Measurements from ENCODE around the gene KIF26B. TPM values are rescaled to one million over a fixed set of nuclear protein-coding genes. Genes with fewer than 3 reads are reported as not detected.

Gene KIF26B
- total RNA-seq, 4 donors from 2014 or later: 0.20 to 0.79 (median 0.41) TPM; not detected in 1

DNA sequence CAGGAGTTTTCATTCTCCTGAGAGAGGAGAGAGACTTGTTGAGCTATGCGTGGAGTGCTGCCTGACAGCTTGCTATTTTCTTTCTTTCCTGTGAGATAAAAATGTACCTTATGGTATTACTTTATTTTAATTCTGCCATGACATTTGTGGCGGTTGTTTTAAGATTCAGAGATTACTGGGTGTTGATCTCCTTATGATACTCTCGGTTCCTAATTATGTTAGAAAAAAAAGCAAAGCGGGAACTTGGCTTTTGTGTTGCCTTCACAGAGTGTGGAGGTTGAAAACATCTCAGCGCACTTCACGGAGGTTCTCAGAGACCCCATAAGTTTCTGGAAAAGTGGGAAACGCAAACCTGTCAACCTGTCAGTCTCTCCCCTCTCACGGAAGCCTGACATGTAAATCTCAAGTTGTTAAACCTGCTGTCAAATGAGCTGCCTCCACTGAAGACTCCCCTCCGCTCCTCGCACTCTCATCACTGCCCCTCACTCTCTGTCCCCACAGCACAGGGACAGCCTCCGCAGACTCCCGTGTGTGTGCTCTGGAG is 405.6 kb downstream of the KIF26B start:
- Histone ChIP-seq H3K36me3 (no peaks in the 10 kb centered on the region), H3K27me3 (no peaks in the 10 kb centered on the region), H3K4me1 (no peaks in the 10 kb centered on the region), H3K9me3 (no peaks in the 10 kb centered on the region), H3K4me3 (no peak overlapping the region), H3K27ac (no peak overlapping the region)
- in situ Hi-C loops (cut with MboI; ENCODE audit: low pct_ligation_motif_present in 1 of 4, low pct_unique_long_range_greater_than_20kb in 1 of 4, low sequenced_read_pairs in 3 of 4) (no loop called here), intact Hi-C loops (cut with DNase I; ENCODE audit: low total_unique reads) (no loop called here)
- TF ChIP-seq, protein P1, sequence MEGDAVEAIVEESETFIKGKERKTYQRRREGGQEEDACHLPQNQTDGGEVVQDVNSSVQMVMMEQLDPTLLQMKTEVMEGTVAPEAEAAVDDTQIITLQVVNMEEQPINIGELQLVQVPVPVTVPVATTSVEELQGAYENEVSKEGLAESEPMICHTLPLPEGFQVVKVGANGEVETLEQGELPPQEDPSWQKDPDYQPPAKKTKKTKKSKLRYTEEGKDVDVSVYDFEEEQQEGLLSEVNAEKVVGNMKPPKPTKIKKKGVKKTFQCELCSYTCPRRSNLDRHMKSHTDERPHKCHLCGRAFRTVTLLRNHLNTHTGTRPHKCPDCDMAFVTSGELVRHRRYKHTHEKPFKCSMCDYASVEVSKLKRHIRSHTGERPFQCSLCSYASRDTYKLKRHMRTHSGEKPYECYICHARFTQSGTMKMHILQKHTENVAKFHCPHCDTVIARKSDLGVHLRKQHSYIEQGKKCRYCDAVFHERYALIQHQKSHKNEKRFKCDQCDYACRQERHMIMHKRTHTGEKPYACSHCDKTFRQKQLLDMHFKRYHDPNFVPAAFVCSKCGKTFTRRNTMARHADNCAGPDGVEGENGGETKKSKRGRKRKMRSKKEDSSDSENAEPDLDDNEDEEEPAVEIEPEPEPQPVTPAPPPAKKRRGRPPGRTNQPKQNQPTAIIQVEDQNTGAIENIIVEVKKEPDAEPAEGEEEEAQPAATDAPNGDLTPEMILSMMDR (IDR thresholded peaks at IDR 0.05): no peak
- WGBS, 2 donors (ENCODE audit: low coverage in 1 of 2): 84% methylated on average over 7 to 12 of the region's 12 CpGs
- DNase-seq: no peak

- H3K36me3 ChIP-seq: no peaks in the 10 kb centered on the region
- in situ Hi-C loops (cut with MboI; ENCODE audit: low pct_ligation_motif_present in 1 of 4, low pct_unique_long_range_greater_than_20kb in 1 of 4, low sequenced_read_pairs in 3 of 4): no loop called here
- TF ChIP-seq, protein P1 (IDR thresholded peaks at IDR 0.05): no peak
- TF ChIP-seq POLR2AphosphoS5 (IDR thresholded peaks at IDR 0.05) (no peak), EP300 (IDR thresholded peaks at IDR 0.05; ENCODE audit: low read depth) (no peak), POLR2A (IDR thresholded peaks at IDR 0.05) (no peak)
- no peak overlapping the region for H3K27ac ChIP-seq
- intact Hi-C loops (cut with DNase I; ENCODE audit: low total_unique reads): no loop called here
- no peaks in the 10 kb centered on the region for H3K27me3 ChIP-seq
- peaks cover 0 to 2% (median 0%) of the 10 kb centered on the region in 4 donors for H3K4me1 ChIP-seq
- no peaks in the 10 kb centered on the region for H3K9me3 ChIP-seq
- DNase-seq: no peak
- H3K4me3 ChIP-seq: no peak overlapping the region
- WGBS, 2 donors (ENCODE audit: low coverage in 1 of 2): 80 to 82% methylated on average over 6 to 10 of the region's 10 CpGs
Measured at GRCh38 chr1:245561665-245562234, 407.0 kb downstream of the KIF26B start.

DNA sequence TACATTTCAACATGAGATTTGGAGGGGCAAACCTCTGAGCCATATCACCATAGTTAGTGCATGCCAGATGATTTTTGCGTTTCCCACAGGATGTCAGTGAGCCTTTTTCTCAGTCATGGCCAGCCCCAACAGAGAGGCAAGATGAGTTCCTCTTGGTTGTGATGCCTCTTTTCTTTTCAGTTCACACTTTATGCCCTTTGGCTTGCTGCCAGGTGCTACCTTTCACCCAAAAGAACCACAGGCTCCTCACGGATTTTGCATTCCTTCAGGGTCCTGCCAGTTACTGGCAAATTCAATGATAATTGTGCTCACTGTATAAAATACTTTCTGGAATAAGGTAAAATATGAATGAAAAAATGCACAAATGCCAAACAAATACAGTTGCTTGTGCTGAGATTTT is 411.3 kb downstream of the KIF26B start:
- H3K9me3 ChIP-seq: no peaks in the 10 kb centered on the region
- no peaks in the 10 kb centered on the region for H3K36me3 ChIP-seq
- in situ Hi-C loops (cut with MboI; ENCODE audit: low pct_ligation_motif_present in 1 of 4, low pct_unique_long_range_greater_than_20kb in 1 of 4, low sequenced_read_pairs in 3 of 4) (no loop called here), intact Hi-C loops (cut with DNase I; ENCODE audit: low total_unique reads) (no loop called here)
- H3K27me3 ChIP-seq: no peaks in the 10 kb centered on the region
- no peak overlapping the region for H3K27ac ChIP-seq
- 64 to 71% methylated on average over 1 to 2 of the region's 2 CpGs for WGBS, 2 donors (ENCODE audit: low coverage in 1 of 2)
- no peak for DNase-seq
- H3K4me1 ChIP-seq: peaks cover 0 to 6% (median 0%) of the 10 kb centered on the region in 4 donors
- no peak for TF ChIP-seq POLR2AphosphoS5 (IDR thresholded peaks at IDR 0.05)
- TF ChIP-seq, protein P1 (IDR thresholded peaks at IDR 0.05): no peak
- TF ChIP-seq EP300 (IDR thresholded peaks at IDR 0.05; ENCODE audit: low read depth): no peak
- TF ChIP-seq POLR2A (IDR thresholded peaks at IDR 0.05): no peak
- no peak overlapping the region for H3K4me3 ChIP-seq

DNA sequence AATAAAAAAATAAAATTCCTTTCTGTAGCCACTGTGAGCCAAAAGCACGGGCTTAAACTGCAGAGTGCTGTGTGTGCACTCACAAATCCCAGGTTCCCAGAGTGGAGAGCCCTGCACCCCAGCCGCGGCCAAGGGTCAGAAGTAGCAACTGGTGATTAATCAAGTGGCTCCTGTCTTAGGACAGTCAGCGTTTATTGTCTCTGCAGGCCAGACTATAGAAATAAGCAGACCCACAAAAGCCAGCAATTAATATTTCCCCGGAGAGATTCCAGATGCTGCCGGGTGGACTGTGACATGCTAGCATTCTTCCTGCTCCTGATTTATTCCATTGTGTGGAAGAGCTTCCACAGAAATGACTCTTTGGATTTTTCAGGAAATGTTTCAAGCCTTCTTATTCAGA is 412.2 kb downstream of the KIF26B start:
- Histone ChIP-seq H3K36me3 (no peaks in the 10 kb centered on the region), H3K9me3 (no peaks in the 10 kb centered on the region), H3K27me3 (no peaks in the 10 kb centered on the region), H3K4me1 (peaks cover 0 to 6% (median 0%) of the 10 kb centered on the region in 4 donors), H3K27ac (no peak overlapping the region), H3K4me3 (no peak overlapping the region)
- in situ Hi-C loops (cut with MboI; ENCODE audit: low pct_ligation_motif_present in 1 of 4, low pct_unique_long_range_greater_than_20kb in 1 of 4, low sequenced_read_pairs in 3 of 4): no loop called here
- no peak for TF ChIP-seq POLR2AphosphoS5 (IDR thresholded peaks at IDR 0.05)
- TF ChIP-seq, protein P1 (IDR thresholded peaks at IDR 0.05): no peak
- no peak for TF ChIP-seq EP300 (IDR thresholded peaks at IDR 0.05; ENCODE audit: low read depth)
- TF ChIP-seq POLR2A (IDR thresholded peaks at IDR 0.05): no peak
- no peak for DNase-seq
- WGBS, 2 donors (ENCODE audit: low coverage in 1 of 2): 36 to 45% methylated on average over 5 to 6 of the region's 6 CpGs
- intact Hi-C loops (cut with DNase I; ENCODE audit: low total_unique reads): no loop called here

All from transverse colon (tissue), 4 donors.